ENCODE measurements around the gene TNFSF15.

Gene TNFSF15

DNA sequence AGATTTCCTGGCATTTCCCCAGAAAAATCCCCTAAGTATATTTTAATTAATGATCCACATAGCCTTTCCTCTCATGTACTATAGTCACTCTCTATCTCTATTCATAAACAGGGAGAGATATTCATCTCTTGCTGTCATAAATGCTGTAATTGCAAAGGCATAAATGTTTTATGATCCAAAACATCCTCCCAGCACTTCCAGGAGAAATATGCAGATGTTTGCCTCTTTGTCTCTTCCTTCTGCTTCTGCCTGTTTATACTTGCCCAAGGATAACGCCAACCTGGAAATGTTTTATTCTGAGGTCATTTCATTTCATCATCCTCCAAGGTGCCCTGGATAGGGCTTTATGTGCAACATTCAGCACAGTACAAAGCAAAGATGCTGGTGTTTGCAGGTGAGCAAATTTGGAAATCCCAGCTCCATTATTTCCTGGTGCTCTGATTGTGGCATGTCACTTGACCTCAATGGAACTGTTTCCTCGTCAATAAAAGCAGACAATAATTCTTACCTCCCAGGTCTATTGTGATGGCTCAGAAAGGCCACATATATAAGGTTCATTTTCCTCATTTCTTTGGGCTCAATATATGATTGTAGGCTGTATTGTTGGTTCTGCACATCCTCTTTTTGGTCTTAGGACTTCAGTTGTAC lies 6.9 kb downstream of the TNFSF15 start:
- no peak for DNase-seq
- in situ Hi-C loops (cut with HindIII; ENCODE audit: low pct_ligation_motif_present, low pct_unique_long_range_greater_than_20kb, low sequenced_read_pairs): no loop called here

DNA sequence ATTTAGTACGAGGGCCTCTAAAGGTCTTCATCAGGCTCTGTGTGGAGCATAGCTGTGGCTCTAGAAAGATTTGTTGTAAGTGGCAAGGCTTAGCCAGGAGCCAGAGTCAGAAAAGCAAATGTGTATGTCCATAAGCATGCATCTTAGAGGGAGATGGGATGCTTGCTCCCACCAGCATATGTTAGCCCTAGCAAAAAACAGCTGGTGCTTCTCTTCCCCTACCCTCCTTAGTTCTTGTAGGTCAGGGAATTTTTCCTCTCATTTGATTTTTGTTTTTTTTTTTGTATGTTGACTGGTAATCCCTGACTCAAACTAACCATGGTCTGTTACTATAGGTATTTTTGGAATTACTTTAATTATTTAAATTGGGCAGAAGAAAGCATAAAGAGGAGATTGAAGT lies 7.7 kb downstream of the TNFSF15 start:
- no peak for DNase-seq
- in situ Hi-C loops (cut with HindIII; ENCODE audit: low pct_ligation_motif_present, low pct_unique_long_range_greater_than_20kb, low sequenced_read_pairs): no loop called here

GRCh38 chr9:114792396-114792795 lies 13.4 kb downstream of the TNFSF15 start:
- DNase-seq: no peak
- in situ Hi-C loops (cut with HindIII; ENCODE audit: low pct_ligation_motif_present, low pct_unique_long_range_greater_than_20kb, low sequenced_read_pairs): no loop called here

DNA sequence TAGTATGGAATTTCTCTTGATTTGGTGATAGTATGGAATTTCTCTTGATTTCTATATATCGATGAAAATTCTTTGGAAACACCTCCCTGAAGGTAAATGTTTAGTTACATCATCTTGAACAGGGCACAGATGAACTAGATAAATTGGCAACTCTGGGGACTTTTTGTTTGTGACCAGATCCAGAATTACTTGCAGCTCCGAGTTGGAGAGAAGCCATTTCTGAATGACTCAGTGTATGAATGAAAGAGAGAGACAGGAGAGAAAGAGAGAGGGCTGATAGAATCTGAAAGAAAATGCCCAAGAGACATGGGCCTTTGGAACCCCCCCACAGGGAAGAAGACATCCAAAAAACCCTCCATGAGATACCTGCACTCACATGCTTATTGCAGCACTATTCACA lies 14.1 kb downstream of the TNFSF15 start:
- in situ Hi-C loops (cut with HindIII; ENCODE audit: low pct_ligation_motif_present, low pct_unique_long_range_greater_than_20kb, low sequenced_read_pairs): no loop called here
- DNase-seq: no peak

DNA sequence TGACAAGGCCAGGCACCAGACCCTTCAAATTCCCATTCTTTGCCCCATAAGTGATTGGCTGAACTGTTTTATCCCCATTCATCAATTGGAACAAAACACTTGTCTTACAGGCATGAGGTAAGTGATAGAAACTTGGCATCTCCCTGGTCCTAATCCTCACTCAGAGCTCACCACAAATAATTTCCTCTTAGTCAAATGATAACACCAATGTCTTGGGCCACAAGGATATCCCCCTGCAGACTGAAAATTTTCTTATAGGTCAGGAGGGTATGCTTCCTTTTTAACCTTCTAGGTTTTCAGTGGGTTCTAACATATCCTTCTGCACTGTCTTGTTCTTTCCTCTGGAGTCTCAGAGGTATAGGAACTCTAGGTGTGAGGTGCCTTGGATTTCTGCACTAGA lies 14.5 kb downstream of the TNFSF15 start:
- in situ Hi-C loops (cut with HindIII; ENCODE audit: low pct_ligation_motif_present, low pct_unique_long_range_greater_than_20kb, low sequenced_read_pairs): no loop called here

GRCh38 chr9:114790521-114790920 lies 15.3 kb downstream of the TNFSF15 start:
- in situ Hi-C loops (cut with HindIII; ENCODE audit: low pct_ligation_motif_present, low pct_unique_long_range_greater_than_20kb, low sequenced_read_pairs): no loop called here
- no peak for DNase-seq

More for the DNA sequence above, 14.5 kb downstream of the TNFSF15 start:
- no peak for DNase-seq

GRCh38 chr9:114789006-114789405 lies 16.8 kb downstream of the TNFSF15 start:
- in situ Hi-C loops (cut with HindIII; ENCODE audit: low pct_ligation_motif_present, low pct_unique_long_range_greater_than_20kb, low sequenced_read_pairs): no loop called here

GRCh38 chr9:114787781-114788498 lies 17.9 kb downstream of the TNFSF15 start:
- DNase-seq: no peak
- in situ Hi-C loops (cut with HindIII; ENCODE audit: low pct_ligation_motif_present, low pct_unique_long_range_greater_than_20kb, low sequenced_read_pairs): no loop called here

More at GRCh38 chr9:114789006-114789405, 16.8 kb downstream of the TNFSF15 start:
- no peak for DNase-seq

GRCh38 chr9:114787214-114787613 lies 18.6 kb downstream of the TNFSF15 start:
- no peak for DNase-seq
- in situ Hi-C loops (cut with HindIII; ENCODE audit: low pct_ligation_motif_present, low pct_unique_long_range_greater_than_20kb, low sequenced_read_pairs): no loop called here

GRCh38 chr9:114785866-114786650 lies 19.8 kb downstream of the TNFSF15 start:
- in situ Hi-C loops (cut with HindIII; ENCODE audit: low pct_ligation_motif_present, low pct_unique_long_range_greater_than_20kb, low sequenced_read_pairs): no loop called here
- no peak for DNase-seq

- DNase-seq: no peak
- in situ Hi-C loops (cut with HindIII; ENCODE audit: low pct_ligation_motif_present, low pct_unique_long_range_greater_than_20kb, low sequenced_read_pairs): no loop called here
Observed at GRCh38 chr9:114784721-114785279, 21.0 kb downstream of the TNFSF15 start.

- DNase-seq: no peak
- in situ Hi-C loops (cut with HindIII; ENCODE audit: low pct_ligation_motif_present, low pct_unique_long_range_greater_than_20kb, low sequenced_read_pairs): no loop called here
Observed at GRCh38 chr9:114782586-114782985, 23.3 kb downstream of the TNFSF15 start.

DNA sequence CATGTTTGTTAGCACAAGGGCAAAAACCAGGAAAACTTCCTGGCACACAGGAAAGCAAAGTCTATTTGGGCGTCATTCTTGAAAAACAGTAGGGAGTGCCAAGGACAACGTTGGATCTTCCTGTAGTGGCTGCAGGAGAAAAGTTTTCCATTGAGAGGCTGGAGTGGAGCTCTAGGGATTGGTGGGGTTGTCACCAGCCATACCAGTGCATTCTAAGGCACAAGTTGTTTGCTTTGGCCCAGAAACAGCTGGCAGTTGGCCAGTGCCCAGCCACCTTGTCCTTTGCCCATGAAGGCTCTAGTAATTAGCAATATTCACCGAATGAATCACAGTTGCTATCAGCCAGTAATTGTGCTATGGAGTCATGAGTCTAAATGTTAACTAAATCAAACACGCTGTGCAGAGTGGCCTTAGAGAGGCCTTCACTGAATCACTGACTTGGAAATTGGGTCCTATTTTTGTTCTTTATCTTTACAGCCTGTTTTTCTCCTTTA lies 26.4 kb downstream of the TNFSF15 start:
- no peak for DNase-seq
- in situ Hi-C loops (cut with HindIII; ENCODE audit: low pct_ligation_motif_present, low pct_unique_long_range_greater_than_20kb, low sequenced_read_pairs): no loop called here

DNA sequence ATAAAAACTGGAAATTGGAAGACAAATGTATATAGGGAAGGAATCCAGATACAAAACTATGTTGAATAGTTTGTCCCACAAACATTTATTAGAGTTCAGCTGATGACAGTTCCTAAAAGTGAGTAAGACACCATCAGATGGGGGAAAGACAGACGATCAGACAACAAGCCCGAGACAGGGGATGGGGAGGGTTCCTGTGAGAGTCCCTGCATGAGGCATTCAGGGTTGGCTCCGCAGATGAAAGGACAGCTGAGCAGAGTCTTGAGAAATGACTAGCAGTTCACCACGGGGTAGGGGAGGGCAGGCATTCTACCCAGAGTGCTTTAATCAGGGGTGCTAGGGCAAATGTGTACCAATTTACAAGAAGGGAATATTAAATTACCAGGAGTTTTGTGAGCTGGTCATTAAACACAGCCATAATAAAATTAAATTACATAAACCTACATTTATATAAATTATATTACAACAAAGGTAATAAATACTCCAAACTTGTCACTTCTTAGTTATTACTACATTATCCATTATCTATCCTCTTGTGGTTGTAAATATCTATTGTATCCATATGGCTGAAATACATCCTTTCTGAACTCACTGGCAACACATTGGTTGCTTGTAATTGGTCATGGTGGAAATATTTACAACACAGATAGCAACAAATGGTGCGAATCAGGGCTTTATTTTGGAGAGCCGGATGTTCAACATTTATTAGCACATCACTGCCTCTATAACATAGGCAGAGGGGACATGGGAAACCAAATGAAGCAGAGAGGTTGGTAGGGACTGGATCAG lies 27.8 kb downstream of the TNFSF15 start:
- in situ Hi-C loops (cut with HindIII; ENCODE audit: low pct_ligation_motif_present, low pct_unique_long_range_greater_than_20kb, low sequenced_read_pairs): no loop called here
- no peak for DNase-seq

GRCh38 chr9:114776683-114777399 lies 29.0 kb downstream of the TNFSF15 start:
- in situ Hi-C loops (cut with HindIII; ENCODE audit: low pct_ligation_motif_present, low pct_unique_long_range_greater_than_20kb, low sequenced_read_pairs): no loop called here
- no peak for DNase-seq

GRCh38 chr9:114775981-114776380 lies 29.9 kb downstream of the TNFSF15 start:
- DNase-seq: no peak
- in situ Hi-C loops (cut with HindIII; ENCODE audit: low pct_ligation_motif_present, low pct_unique_long_range_greater_than_20kb, low sequenced_read_pairs): no loop called here

DNA sequence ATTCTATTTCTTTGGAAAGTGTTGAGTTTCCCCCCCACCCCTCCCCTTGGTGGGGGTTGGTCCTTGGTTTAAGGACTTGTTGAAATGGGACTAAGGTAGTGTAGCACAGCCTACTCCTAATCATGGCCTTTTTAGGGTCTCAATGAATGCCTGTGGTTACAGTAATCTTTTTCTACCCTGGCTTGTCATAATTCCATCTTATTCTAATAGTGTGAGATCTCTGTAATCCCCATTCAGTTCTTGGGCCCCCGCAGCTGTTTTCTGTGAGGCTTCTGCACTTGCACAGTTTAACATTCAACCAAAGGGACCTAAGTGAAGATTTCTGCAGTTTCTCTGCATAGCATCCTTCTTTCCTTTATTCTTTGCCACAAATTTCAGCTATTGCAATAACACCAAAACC lies 30.7 kb downstream of the TNFSF15 start:
- no peak for DNase-seq
- in situ Hi-C loops (cut with HindIII; ENCODE audit: low pct_ligation_motif_present, low pct_unique_long_range_greater_than_20kb, low sequenced_read_pairs): no loop called here

GRCh38 chr9:114774524-114774923 lies 31.3 kb downstream of the TNFSF15 start:
- in situ Hi-C loops (cut with HindIII; ENCODE audit: low pct_ligation_motif_present, low pct_unique_long_range_greater_than_20kb, low sequenced_read_pairs): no loop called here
- DNase-seq: no peak

Measured in ACHN (cell line).